NCI-H510A treated with DMSO at 0.1 percent for 48 hours (cell line): ENCODE measurements around the gene ZNF740.
A peak's percentile ranks its signal among the peaks of the same experiment; 100 is the strongest.
"Not testable (repeated sequence)": the region's sequence is repeated elsewhere in the genome, so short reads cannot be mapped to it uniquely, and the experiment has no call there.

Source experiments
- DNase-seq: peaks from one replicate; lab custom pipeline; 2025; lab: John Stamatoyannopoulos, UW

ZNF740 gene

DNA sequence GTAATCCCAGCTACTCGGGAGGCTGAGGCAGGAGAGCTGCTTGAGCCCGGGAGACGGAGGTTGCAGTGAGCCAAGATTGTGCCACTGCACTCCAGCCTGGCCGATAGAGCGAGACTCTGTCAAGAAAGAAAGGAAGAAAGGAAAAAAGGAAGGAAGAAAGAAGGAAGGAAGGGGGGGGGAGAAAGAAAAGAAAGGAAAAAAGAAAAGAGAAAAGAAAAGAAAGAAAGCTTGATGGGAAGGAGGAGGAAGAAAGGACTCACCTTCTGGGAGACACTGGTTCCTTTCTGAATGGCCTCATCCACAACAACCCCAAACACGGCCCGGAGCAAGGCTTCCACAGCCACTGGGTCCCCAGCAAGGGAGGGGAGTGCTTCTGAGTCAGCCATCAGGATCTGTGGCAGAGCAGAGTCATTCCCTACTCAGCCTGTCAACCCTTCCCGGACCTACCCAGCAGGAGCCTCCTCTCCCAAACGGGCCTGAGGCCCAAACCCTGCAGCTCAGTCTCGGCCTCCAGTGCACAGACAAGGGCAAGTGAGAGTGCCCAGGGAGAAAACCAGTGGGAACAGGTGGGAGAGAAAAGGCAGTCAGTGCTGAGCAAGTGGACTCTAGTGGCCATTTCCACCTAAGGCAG lies 7.3 kb upstream of the ZNF740 start:
- no peak for DNase-seq

DNA sequence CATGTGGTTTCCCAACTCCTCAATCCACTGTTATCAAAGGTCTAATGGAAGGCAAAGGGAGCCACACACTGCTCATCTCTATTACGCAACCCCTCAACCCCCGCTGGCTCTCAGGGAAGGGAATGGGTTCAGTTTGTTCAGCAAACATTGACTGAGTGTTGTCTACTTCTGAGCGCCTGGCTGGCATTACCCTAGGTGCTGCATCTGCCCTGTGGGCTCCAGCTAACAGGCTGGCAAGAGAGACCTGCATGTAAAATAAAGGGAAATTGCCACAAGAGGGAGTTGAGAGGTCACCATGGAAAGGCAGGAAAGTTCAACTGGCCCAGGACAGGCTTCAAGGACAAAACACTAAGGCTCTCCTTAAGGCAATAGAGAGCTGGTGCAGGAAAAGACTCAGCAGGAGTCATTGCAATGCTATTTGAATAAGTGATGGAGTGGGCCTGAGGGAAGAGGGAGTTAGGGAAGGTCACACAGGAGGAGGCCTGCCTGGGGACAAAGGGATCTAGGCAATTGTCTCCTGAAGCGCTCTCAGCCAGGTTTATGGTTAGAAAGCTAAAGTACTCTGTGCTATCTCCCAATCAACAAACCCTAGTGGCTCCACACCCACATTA lies 5.5 kb upstream of the ZNF740 start:
- peak; percentile 95 for DNase-seq

DNA sequence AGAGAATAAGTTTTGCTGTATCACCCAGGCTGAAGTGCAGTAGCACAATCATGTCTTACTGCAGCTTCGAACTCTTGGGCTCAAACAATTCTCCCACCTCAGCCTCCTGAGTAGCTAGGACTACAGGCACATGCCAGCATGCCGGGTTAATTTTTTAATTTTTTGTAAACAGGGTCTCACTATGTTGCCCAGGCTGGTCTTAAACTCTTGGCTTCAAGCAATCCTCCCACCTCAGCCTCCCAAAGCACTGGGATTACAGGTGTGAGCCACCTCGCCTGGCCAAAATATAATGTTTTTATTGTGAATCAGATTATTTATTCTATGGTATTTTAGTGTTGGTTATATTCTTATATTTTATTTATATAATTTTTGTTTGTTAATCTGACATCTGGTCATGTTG lies 3.8 kb upstream of the ZNF740 start:
- no peak for DNase-seq

DNA sequence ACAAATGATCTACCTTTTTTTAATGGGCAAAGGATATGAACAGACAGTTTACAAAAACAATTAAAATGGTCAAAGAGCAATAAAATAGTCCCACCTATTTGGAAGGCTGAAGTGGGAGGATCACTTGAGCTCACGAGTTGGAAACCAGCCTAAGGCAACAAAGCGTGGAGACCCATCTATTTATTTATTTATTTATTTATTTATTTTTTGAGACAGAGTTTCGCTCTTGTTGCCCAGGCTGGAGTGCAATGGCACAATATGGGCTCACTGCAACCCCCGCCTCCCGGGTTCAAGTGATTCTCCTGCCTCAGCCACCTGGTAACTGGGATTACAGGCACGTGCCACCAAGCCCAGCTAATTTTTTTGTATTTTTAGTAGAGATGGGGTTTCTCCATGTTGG lies 3.1 kb upstream of the ZNF740 start:
- not testable (repeated sequence) for DNase-seq

DNA sequence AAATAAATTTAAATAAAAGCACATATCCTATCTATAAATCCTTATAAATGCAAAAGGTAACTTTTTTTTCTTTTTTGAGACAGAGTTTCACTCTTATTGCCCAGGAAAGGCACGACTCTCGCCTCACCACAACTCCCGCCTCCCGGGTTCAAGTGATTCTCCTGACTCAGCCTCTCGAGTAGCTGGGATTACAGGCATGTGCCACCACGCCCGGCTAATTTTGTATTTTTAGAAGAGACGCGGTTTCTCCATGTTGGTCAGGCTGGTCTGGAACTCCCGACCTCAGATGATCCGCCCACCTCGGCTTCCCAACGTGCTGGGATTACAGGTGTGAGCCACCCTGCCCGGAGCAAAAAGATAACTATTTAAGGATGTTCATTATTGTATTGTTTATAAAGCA lies 1.7 kb upstream of the ZNF740 start:
- DNase-seq, result not testable (repeated sequence)

DNA sequence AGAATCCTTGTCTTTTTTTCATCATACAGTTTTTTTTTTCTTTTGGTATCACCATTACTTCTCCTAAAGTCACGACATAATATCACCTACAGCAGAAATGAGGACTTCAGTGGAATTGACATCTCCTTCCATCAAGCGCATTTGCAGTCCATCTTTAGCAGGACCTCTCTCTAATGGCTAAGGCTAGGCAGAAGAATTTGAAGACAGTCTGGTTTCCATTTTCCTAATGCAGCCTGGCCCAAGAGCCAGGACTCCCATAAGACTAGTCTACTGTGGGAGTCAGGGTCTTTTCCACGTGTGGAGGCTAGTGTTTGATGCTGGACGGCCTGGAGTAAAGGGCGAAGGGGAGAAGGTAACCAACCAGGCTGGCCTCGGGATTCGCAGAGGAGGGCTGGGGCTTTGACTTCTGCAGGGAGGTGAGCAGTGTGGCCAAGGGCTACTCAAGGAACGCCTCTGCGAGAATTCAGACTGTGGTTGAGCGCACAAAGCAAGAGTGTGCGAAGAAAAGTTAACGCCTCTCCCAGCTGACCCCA lies 769 bp upstream of the ZNF740 start:
- no peak for DNase-seq

DNA sequence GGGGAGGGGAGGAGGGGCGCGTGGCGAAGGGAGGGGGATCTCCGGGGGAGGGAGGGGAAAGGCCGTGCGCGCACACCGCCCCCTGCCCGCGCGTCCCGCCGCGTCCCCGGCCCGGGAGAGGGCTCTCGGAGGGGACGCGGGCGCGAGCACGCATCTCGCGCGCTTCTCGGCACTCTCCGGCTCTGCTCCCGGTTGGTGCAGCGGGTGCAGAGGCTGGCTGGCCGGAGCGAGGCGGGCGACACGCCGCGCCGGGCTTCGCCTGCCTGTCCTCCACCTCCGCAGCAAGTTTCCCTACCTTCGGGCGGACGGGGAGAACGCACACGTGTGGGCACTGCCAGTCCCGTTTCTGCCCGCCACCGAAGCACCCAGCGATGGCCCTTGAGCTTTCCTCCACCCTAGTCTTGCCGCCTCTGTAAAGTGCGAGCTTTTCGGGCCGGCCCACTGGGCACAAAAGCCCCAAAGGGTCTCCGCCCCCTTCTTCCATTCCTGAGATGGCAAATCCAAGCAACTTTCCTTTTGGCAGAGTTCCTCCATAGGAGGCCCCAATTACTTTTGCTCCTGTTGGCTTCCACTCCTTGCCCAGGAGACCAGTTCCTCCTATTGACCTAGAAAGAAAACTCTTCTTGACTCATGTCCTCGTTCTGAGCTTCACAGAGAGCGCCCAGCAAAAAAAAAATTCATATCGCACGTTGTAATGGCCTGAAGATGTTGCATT lies 566 bp downstream of the ZNF740 start:
- peak; percentile 51 for DNase-seq

DNA sequence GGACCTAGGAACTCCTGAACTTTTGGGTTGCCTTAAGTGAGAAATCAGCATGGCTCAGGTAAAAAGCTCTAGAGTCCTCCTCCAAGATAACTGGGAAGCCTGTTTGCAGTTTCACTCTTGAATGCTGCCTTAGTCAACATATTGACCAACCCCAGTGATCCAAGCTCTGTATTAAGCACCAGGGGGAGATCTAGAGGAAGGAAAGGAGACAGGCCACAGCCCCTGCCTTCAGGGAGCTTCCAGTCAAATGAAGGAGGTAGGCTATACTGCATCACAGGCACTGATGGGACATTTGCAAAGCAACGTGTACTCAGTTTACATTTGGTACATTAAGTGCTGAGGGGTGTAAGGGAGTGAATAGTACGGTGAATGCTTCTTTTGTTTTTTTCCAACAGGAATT lies 1.4 kb downstream of the ZNF740 start:
- no peak for DNase-seq

DNA sequence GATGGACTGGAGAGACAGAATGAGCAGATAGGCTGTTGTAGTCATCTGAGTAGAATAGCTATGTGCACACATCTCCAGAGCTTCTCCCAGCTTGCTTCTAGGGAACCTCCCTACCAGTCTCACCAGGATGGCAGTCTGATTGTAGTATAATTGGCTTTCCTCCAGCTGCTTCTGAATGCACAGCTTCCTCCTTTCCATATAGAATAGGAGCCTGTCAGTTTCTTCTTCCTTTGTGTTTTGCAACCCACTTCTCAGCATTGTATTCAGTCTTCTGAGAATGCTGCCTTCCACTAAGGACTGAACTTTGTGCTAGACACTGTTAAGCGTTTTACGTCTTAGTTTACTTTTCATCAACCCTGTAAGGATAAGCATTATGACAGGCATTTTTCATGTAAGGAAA lies 2.4 kb downstream of the ZNF740 start:
- DNase-seq, result no peak

DNA sequence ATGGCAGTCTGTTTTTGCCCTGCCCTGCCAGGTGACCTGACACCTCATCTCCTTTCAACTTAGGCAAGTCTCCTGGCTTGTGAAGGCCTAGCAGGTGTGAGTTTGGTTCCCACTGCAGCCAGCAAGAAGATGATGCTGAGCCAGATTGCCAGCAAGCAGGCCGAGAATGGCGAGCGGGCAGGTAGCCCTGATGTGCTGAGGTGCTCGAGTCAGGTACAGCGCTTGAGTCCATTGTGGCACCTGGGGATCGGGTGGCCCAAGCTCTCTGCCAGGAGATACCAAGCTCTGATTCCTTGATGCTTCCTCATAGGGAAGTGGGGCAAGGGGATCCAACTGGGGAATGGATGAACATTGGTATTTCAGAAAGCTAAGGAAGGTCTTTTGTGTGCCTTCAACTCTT lies 4.3 kb downstream of the ZNF740 start:
- no peak for DNase-seq

DNA sequence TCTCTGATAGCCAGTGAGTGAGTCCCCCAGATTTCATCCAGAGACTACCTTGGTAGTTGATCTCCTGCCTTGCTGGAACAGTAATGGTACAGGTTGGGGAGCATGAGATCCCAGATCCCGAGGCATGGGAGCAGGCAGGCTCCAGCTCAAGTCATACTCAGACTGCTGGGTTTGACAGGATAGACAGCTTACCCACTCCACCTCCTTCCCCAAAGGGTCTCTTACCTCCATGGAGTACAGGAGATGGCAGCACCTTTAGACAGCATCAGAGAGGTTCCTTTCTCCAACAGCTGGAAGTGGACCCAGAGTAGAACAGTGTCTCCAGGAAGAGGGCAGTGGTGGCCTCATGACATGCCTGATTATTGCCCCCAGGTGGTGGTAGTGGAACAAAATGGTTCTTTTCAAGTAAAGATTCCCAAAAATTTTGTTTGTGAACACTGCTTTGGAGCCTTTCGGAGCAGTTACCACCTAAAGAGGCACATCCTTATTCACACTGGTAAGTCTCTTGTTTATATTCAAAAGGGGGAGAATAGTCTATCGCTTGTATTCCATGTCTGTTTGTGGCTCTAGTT lies 5.1 kb downstream of the ZNF740 start:
- no peak for DNase-seq

DNA sequence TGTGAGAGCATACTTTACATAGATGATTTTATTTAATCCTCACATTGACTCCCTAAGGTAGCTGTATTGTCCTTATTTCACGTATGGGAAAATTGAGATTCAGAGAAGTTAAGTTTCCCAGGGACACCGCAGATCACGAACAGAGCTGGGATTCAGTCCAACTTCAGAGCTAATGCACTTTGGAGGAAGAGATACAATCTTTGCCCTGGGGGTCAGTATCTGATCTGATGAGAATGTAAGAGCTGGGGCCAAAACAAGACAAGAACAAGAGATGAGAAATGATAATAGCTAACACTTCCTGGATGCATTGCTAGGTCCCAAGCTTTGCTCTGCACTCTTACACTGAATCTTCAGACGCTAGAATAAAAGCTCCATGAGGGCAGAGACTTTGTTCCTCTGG lies 6.2 kb downstream of the ZNF740 start:
- no peak for DNase-seq

DNA sequence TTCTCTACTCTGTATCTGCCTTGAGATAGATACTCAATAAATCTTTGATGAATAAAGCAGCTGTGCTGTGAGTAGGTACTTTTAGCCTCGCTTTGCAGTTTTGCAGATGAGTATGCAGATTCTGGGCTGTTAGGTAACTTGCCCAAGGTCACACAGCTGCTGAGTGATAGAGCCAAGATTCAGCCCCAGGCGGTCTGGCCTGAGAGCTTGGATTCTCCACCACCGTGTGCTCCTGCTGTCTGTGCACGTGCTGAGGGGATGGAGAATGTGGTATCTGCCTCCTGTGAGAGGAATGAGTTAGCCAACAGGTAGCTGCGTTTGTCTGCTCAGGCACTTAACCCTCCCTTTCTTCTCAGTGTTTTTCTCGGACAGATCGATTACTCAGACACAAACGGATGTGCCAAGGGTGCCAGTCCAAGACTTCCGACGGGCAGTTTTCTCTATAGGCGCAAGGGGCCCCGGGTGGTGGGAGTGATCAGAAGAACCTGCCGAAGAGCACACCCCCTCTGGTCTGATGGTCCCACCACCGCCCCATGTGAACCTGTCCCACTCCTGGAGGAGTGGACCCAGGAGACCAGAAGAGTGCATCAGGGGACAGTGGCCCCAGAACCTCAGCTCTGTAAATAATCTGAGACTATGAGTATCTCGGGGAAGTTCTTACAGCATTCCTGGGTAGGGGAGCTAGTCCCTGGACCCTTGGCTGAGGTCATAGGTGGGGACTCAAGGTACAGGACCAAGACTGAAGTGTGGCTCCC lies 6.8 kb downstream of the ZNF740 start:
- no peak for DNase-seq

DNA sequence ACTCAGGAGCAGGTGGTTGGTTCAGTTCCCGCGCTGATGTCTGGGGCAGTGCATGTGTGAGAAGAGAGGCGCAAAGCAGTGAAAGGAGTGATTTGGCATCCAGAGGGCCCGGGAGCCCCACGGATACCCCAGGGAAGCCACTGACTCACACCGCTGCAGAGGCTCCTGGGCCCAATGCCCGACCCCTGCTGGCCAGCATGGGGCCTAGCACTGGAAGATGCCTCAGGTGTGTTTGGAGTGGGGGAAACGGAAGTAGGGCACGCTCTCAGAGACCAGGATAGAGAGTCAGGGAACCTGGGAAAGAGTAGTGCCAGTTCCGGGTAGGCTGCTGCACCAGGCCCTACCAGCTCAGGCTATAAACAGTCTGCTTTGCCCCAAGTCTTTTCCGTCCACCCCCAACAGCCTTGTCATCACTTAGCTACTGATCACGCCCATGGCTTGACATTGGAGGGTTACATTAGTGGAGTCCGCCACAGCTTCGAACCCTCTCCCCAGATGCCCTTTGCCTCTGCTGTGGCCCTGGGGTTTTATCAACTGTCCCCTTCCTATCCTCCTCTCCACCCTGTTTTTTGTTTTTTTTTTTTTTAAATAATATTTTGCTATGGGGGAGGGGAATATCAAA lies 9.7 kb downstream of the ZNF740 start:
- DNase-seq, result peak; percentile 55

DNA sequence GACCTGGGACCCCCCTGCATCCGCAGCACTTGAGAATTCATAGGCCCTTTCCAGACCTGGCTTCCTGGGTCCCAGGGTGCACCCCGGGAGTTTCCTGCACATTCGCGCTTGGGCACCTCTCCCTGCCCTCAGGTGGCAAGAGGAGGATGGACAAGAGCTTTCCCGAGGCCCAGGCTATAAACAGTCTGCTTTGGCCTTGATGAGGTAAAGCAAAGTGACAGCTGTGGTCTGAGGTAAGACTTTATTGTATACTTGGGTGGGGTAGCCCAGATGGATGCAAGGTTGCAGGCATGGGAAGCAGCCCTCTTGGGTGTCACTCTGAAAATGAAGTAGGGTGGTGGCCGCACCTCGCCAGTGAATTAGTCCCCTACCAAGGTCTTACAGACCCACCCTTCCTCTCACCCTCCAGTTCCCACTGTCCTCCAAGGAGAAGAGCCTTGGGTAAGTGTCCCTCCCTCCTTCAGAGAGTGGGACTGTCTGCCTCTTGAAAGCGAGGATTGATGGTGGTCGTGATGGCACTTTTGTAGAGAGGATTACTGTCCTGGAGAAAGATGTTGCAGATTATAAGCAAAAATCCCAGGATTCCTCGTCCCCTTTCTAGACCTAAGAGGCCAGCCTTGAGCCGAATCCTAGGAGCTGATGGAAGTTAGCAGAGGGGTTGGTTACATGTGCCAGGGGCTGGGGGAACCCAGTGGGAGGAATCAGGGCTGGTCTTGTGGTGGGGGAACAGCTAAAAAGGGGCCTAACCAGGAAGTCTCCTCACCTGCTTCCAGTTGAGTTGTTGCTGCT lies 10.8 kb downstream of the ZNF740 start:
- DNase-seq, result no peak

DNA sequence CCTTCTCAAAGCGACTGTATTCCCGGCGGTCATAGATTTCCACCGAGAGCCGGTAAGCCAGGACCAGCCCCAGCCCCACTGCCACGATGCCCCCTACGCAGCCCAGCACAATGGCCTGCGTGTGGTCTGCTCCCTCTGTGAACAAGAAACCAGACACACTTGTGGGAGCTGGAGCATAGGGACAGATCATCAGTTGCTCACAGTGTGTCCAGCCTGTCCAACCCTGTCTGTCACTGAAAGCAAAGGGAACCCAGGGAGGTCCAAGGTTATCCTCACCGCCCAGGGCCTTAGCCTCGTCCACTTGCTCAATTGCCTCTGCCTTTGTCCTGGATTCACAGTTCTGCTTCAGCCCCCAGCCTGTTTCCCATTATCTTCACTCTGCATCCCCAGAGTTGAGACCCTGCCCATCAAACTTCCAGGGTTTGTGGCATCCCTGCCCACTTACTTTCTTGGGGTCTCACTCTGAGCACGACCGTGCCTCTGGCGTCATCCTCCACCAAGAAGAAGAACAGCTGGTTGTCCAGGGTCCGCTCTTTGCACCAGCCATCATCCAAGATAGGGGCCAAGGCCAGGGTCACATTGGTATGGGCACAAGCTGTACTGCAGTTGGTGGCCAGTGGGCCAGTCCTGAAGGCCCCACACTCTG lies 11.5 kb downstream of the ZNF740 start:
- DNase-seq, result no peak

DNA sequence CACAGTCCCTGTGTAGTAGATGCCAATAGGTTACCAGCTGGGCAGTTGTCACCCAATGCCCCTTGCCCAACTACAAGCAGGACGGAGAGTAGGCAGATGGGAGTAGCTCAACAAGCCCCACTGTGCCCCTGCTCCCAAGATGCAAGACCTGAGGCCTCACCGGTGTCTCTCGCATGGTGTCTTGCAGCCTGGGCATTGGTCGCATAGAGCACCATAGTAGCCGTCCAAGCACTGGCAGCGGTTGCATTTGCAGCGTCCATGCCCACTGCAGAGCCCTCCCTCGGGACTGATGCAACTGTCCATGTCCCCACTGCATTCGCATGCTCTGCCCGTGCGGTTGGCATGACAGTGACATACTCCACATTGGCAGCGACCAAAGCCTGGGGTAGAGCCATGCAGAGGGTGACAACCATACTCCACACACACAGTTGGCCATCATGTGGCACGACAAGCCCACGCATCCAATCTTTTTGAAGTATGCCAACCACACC lies 12.1 kb downstream of the ZNF740 start:
- DNase-seq, result no peak

DNA sequence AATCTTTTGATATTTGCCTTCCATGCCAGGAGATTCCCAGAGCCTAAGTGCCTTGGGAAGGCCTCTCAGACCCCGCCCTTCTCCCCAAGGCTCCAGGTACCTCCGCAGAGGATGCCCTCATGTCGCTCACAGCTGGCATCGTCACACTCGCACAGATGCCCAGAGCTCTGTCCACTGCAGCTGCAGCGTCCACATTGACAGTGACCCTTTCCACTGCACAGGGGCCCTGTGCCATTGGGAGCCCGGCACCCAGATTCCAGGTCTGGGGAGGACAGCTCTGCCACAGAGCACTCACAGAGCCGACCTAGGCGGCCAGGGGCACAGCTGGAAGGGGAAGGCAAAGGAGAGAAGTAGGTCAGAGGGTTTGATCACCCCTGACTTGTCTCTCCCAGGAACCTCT lies 12.5 kb downstream of the ZNF740 start:
- no peak for DNase-seq

DNA sequence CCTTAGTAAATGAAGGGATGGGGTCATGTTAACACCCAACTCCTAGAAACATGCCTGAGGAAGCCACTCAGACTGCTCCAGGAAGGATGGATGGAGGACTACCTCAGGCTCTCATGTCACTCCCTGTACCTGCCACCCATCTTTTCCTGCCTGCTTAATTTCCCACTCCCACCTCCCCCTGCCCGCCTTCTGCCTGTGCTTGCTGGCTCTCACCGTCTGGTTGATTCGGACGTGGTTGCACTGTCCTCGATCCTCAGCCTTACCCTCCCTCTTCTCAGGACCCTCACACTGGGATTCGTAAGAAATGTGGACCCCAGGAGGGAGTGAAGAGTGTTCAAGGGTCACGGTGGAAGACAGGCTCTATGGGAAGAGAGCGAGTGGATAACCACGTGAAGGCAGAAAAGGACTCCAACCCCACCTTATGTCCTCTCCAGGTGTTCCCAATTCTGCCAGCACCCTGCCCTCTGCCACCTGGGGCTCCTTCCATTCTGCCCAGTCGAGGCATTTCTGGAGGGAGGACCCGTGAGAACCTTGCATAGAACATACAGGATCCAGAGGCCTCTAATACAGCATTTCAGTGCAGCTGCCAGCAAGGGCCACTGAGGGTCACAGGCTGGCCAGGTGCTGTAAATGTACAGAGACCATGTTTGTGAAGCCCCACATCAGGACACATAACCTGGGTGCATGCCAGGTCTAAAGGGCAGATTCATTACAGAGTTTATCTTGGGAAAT lies 13.6 kb downstream of the ZNF740 start:
- no peak for DNase-seq

DNA sequence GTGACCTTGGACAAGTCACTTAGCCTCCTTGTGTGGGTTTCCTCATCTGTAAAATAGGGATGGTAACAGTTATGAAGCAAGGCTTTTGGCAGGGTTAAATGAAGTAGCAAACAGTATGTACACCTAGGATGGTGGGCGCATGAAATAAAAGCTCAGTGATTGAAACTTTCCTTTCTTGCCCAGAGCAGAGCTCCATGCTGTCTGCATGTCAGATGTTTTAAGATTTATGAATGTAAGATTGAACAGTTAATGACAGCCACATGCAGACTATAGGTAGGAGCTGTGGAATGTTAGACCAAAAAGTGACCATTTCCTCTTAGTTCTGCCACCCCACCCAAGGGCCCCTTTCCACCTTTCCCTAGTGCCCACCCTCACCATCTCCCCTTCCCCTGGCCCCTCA lies 14.5 kb downstream of the ZNF740 start:
- DNase-seq, result no peak
